Spleen (tissue), 7 donors: ENCODE measurements around the gene SLC6A5.

ENCODE experiments used
- POLR2AphosphoS5 ChIP-seq, 3 donors: sonication (generic); formaldehyde crosslinking; IDR thresholded peaks; one replicate each; pipeline ENCODE4 v1.5.1; 2017; ENCODE audit warnings: antibody characterized with exemption in 3 of 3
- TF ChIP-seq, protein P1 (sequence below), 11 experiments: fragments of 200-600 bp in 7 of 11; fragments of 450-650 bp in 4 of 11; sonication (generic) in 4 of 11; IDR thresholded peaks in 8 of 11; conservative IDR thresholded peaks in 3 of 11; 1 replicate in 7 of 11; 2 replicates in 4 of 11; pipeline versions ENCODE4 v1.4.0 to v1.8.0; 2016 to 2021; ENCODE audit warnings: antibody characterized with exemption in 11 of 11, inconsistent platforms in 4 of 11, mild to moderate bottlenecking in 1 of 11
- donor health status: DM: no; HTN: no; CAD: no; lungs with moderate emphysema.
- donor health status: DM: no; HTN: no; CAD: no.
- donor health status: DM: no; HTN: no; CAD: no.

DNA sequence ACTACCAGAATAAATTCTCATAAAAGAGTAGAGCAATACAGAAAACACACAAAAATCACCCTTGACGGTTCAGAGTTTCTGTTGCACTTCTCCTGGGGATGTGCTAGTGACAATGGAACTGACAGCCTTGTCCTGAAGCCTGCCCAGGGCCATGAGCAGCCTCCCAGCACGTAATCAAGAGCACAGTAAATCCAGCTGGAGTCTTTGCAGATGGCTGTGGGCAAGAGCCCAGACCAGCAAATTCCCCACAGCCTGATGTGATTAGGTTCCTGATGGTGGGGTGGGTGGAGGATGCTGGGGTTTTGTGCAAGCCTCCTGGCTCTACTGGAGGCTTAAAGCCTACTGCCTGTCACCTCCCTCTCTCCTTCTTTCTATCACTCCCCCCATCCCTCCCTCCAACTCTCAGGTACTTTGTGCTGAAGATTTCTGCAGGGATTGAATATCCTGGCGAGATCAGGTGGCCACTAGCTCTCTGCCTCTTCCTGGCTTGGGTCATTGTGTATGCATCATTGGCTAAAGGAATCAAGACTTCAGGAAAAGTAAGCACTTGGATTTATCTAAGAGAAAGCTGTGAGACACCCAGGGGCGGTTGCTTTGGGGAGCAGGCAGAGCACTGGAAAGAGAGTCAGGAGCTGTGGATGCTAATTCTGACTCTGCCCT, 18.1 kb downstream of the SLC6A5 start:
- TF ChIP-seq, protein P1, sequence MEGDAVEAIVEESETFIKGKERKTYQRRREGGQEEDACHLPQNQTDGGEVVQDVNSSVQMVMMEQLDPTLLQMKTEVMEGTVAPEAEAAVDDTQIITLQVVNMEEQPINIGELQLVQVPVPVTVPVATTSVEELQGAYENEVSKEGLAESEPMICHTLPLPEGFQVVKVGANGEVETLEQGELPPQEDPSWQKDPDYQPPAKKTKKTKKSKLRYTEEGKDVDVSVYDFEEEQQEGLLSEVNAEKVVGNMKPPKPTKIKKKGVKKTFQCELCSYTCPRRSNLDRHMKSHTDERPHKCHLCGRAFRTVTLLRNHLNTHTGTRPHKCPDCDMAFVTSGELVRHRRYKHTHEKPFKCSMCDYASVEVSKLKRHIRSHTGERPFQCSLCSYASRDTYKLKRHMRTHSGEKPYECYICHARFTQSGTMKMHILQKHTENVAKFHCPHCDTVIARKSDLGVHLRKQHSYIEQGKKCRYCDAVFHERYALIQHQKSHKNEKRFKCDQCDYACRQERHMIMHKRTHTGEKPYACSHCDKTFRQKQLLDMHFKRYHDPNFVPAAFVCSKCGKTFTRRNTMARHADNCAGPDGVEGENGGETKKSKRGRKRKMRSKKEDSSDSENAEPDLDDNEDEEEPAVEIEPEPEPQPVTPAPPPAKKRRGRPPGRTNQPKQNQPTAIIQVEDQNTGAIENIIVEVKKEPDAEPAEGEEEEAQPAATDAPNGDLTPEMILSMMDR (IDR thresholded peaks at IDR 0.05 in 8 of 11, conservative IDR thresholded peaks at IDR 0.05 in 3 of 11) = no peak
- no peak for TF ChIP-seq POLR2AphosphoS5 (IDR thresholded peaks at IDR 0.05)
